HG02870 (cell line): ENCODE results near the gene TRIM56.
"Not testable (repeated sequence)": the region's sequence is repeated elsewhere in the genome, so short reads cannot be mapped to it uniquely, and the experiment has no call there.

ENCODE experiments used
- ATAC-seq: cut with Tn5 transposase; IDR thresholded peaks from one replicate; pipeline ENCODE4 v1.9.1; 2021; ENCODE audit warnings: mild to moderate bottlenecking, moderate library complexity; ENCODE audit not compliant: unreplicated experiment

Gene TRIM56

GRCh38 chr7:101085162-101085964 lies at the start of gene TRIM56:
Gene TRIM56, plus strand, starts transcription at chr7:101085481. Its CDS starts 1,832 bp downstream, at chr7:101087313.
- peak; percentile 86 for ATAC-seq

GRCh38 chr7:101035941-101036340 lies 49.3 kb upstream of the TRIM56 start:
- ATAC-seq: no peak

GRCh38 chr7:101041283-101041682 lies 44.0 kb upstream of the TRIM56 start:
- ATAC-seq: not testable (repeated sequence)

- ATAC-seq: no peak
These were observed 26.9 kb upstream of the TRIM56 start for GRCh38 chr7:101058355-101058754.

- ATAC-seq: no peak
These were observed 25.7 kb upstream of the TRIM56 start for GRCh38 chr7:101059620-101059942.

- no peak for ATAC-seq
These were observed 24.3 kb upstream of the TRIM56 start for GRCh38 chr7:101060992-101061391.

- not testable (repeated sequence) for ATAC-seq
These were observed 21.1 kb upstream of the TRIM56 start for GRCh38 chr7:101064176-101064550.

GRCh38 chr7:101065162-101065561 lies 20.1 kb upstream of the TRIM56 start:
- ATAC-seq: not testable (repeated sequence)

- no peak for ATAC-seq
These were observed 19.0 kb upstream of the TRIM56 start for GRCh38 chr7:101066141-101066832.

- no peak for ATAC-seq
These were observed 18.5 kb upstream of the TRIM56 start for GRCh38 chr7:101066833-101067177.

GRCh38 chr7:101068401-101068800 lies 16.9 kb upstream of the TRIM56 start:
- ATAC-seq: no peak

GRCh38 chr7:101071362-101072104 lies 13.7 kb upstream of the TRIM56 start:
- not testable (repeated sequence) for ATAC-seq

GRCh38 chr7:101075646-101076045 lies 9.6 kb upstream of the TRIM56 start:
- no peak for ATAC-seq

GRCh38 chr7:101076183-101076582 lies 9.1 kb upstream of the TRIM56 start:
- not testable (repeated sequence) for ATAC-seq

GRCh38 chr7:101077303-101078086 lies 7.8 kb upstream of the TRIM56 start:
- peak; percentile 71 for ATAC-seq

GRCh38 chr7:101081432-101081831 lies 3.8 kb upstream of the TRIM56 start:
- ATAC-seq: no peak

- no peak for ATAC-seq
These were observed 468 bp upstream of the TRIM56 start for GRCh38 chr7:101084865-101085161.

- ATAC-seq: no peak
These were observed 2.2 kb downstream of the TRIM56 start for GRCh38 chr7:101087334-101088068.

GRCh38 chr7:101088069-101088425 lies 2.8 kb downstream of the TRIM56 start:
- no peak for ATAC-seq

- no peak for ATAC-seq
These were observed 3.7 kb downstream of the TRIM56 start for GRCh38 chr7:101088858-101089529.
